Osteocyte (in vitro differentiated cells): ENCODE measurements around the gene RABGAP1L. TPM values are rescaled to one million over a fixed set of nuclear protein-coding genes. Genes with fewer than 3 reads are reported as not detected.

Experiments used
- DNase-seq: peaks from one replicate; pipeline ENCODE4 v3.0.0; 2021; ENCODE audit warnings: mixed read lengths; ENCODE audit not compliant: unreplicated experiment; ENCODE audit errors: extremely low spot score
- H3K27ac Mint-ChIP-seq: one replicate; pipeline ENCODE4 v1.8.0; 2021; ENCODE audit warnings: mild to moderate bottlenecking, mixed read lengths; ENCODE audit not compliant: unreplicated experiment
- H3K27me3 Mint-ChIP-seq: one replicate; pipeline ENCODE4 v1.8.0; 2021; ENCODE audit warnings: mixed read lengths; ENCODE audit not compliant: unreplicated experiment
- H3K36me3 Mint-ChIP-seq: one replicate; pipeline ENCODE4 v1.8.0; 2021; ENCODE audit warnings: mixed read lengths; ENCODE audit not compliant: unreplicated experiment
- H3K4me1 Mint-ChIP-seq: one replicate; pipeline ENCODE4 v1.8.0; 2021; ENCODE audit warnings: mixed read lengths; ENCODE audit not compliant: unreplicated experiment
- H3K4me3 Mint-ChIP-seq: one replicate; pipeline ENCODE4 v1.8.0; 2021; ENCODE audit warnings: mild to moderate bottlenecking, moderate library complexity, mixed read lengths; ENCODE audit not compliant: unreplicated experiment
- H3K9me3 Mint-ChIP-seq: one replicate; pipeline ENCODE4 v1.8.0; 2021; ENCODE audit warnings: mixed read lengths; ENCODE audit not compliant: unreplicated experiment
- CTCF ChIP-seq: fragments of 200-600 bp; sonication (generic); IDR thresholded peaks from 2 replicates; pipeline ENCODE4 v1.5.0; 2021; ENCODE audit warnings: antibody characterized with exemption, mild to moderate bottlenecking, moderate library complexity
- total RNA-seq: library from RNA; stranded (reverse); gene quantifications from 2 replicates; pipeline ENCODE4 v1.2.1, GENCODE V29; 2021

The RABGAP1L gene
- total RNA-seq, 1 donor from 2014 or later: 29.3 TPM

DNA sequence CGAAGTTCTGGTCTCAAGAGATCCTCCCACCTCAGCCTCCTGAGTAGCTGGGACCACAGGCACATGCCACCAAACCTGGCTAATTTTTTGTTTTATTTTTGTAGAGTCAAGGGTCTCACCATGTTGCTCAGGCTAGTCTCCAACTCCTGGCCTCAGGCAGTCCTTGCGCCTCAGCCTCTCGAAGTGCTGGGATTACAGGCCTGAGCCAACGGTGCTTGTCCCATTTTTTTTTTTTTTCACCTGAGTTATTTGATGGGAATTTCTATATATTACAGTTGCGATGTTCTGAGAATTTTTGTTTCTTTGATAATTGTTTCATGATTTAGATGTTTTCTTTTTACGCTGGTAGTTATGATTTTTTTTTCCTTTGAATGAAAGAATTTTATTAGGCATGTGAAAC is 2.5 kb downstream of the RABGAP1L start:
- Mint-ChIP-seq H3K27me3 (peaks cover 3% of the 10 kb centered on the region), H3K4me3 (no peak overlapping the region), H3K4me1 (peaks cover 16% of the 10 kb centered on the region), H3K9me3 (no peaks in the 10 kb centered on the region), H3K36me3 (no peaks in the 10 kb centered on the region), H3K27ac (no peak overlapping the region)
- DNase-seq: no peak
- TF ChIP-seq CTCF: no peak

DNA sequence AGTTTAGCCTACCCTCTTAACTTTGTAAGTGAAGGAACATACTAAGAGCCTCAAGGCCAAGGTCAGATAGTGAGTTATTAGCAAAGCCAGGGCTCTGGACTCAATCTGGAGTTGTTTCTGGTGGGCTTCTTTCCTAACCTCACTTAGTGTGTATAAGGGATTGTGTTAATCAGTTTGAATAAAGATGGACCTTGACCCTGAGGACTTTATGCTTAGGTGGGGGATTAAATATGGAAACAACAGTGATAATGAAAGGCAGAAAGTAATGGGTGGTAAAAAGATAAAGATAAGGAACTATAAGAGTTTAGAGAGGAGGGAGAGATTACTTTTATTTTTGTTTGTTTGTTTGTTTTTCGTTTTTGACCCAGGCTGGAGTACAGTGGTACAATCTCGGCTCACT is 5.5 kb downstream of the RABGAP1L start:
- DNase-seq: no peak
- Mint-ChIP-seq H3K27me3 (no peaks in the 10 kb centered on the region), H3K36me3 (no peaks in the 10 kb centered on the region), H3K9me3 (no peaks in the 10 kb centered on the region), H3K4me3 (no peak overlapping the region), H3K4me1 (peaks cover 10% of the 10 kb centered on the region), H3K27ac (no peak overlapping the region)
- no peak for TF ChIP-seq CTCF

- no peak overlapping the region for H3K27ac Mint-ChIP-seq
- no peaks in the 10 kb centered on the region for H3K27me3 Mint-ChIP-seq
- no peaks in the 10 kb centered on the region for H3K9me3 Mint-ChIP-seq
- peaks cover 4% of the 10 kb centered on the region for H3K4me1 Mint-ChIP-seq
- TF ChIP-seq CTCF: no peak
- no peaks in the 10 kb centered on the region for H3K36me3 Mint-ChIP-seq
- DNase-seq: no peak
- H3K4me3 Mint-ChIP-seq: no peak overlapping the region
These were observed 6.3 kb downstream of the RABGAP1L start for GRCh38 chr1:174165471-174166137.

DNA sequence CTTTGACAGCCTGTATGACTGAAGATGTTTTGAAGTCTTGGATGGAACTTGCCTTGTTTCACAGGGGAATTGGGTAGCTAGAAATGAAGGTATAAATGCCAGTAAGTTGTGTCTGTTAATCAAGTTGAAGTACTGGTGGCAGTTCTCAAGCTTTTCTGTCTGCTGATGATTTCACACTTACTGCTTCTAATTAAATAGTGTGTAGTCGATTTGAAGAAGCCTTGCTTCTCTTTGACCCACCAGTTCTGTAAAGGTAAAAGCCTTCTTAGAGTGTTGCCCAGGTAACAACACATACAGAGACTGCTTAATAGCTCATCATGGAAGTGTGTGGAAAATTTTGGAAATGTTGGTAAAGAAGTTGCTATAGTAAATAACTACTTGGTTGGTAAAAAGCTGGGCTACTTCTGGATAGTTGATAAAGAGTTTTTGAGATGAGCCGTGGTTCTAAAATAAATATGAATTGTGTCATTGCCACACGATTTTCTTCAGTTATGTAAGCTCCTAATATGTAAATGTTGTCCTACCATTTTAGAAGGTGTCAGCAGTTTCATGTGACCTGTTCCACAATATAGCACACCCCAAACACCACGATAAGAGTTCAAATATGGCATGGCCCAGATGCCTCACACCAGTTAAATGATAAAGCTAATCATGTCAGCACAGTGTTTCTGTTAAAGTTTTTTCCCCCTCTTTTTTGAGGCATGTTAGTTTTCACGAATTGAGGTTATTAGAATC is 7.4 kb downstream of the RABGAP1L start:
- H3K36me3 Mint-ChIP-seq: no peaks in the 10 kb centered on the region
- no peaks in the 10 kb centered on the region for H3K27me3 Mint-ChIP-seq
- no peak overlapping the region for H3K27ac Mint-ChIP-seq
- H3K4me3 Mint-ChIP-seq: no peak overlapping the region
- no peaks in the 10 kb centered on the region for H3K4me1 Mint-ChIP-seq
- DNase-seq: no peak
- no peaks in the 10 kb centered on the region for H3K9me3 Mint-ChIP-seq
- no peak for TF ChIP-seq CTCF

GRCh38 chr1:174167265-174167803 is 8.0 kb downstream of the RABGAP1L start:
- no peak overlapping the region for H3K4me3 Mint-ChIP-seq
- no peaks in the 10 kb centered on the region for H3K4me1 Mint-ChIP-seq
- H3K36me3 Mint-ChIP-seq: no peaks in the 10 kb centered on the region
- no peak for TF ChIP-seq CTCF
- H3K9me3 Mint-ChIP-seq: no peaks in the 10 kb centered on the region
- no peaks in the 10 kb centered on the region for H3K27me3 Mint-ChIP-seq
- H3K27ac Mint-ChIP-seq: no peak overlapping the region
- DNase-seq: no peak
